GM21390 (cell line): ENCODE measurements around the gene HSBP1L1.

Experiments used
- ATAC-seq: cut with Tn5 transposase; IDR thresholded peaks from one replicate; pipeline ENCODE4 v1.9.1; 2021; ENCODE audit not compliant: unreplicated experiment

Gene HSBP1L1

DNA sequence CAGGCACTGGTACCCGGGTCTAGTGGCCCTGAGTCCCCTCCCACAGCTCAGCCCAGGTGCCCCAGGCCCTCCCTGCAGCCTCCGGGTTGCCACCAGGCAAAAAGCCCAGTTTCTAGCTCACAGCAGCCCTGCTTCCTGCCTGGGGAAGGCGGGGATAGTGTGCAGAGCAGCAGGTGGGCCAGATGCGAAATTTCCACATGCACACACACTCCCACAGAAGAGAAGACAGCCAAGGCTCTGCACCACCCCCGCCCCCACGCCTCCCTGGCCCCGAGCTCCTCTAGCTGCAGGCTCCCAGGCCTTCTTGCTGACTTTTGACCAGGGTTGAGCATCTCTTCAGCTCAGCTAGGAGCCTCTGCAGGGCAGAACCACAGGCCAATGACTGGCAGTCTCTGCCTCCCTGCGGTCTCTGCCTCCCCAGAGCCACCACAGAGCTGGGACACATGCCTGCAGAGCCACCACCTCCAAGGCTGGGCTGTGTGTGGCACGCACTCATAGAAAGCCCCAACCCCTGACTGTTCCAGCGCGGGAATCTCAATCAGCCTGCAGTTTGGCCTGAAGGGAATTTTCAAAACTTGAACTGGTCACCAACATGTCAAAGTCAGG, 20.2 kb upstream of the HSBP1L1 start:
- ATAC-seq = no peak

DNA sequence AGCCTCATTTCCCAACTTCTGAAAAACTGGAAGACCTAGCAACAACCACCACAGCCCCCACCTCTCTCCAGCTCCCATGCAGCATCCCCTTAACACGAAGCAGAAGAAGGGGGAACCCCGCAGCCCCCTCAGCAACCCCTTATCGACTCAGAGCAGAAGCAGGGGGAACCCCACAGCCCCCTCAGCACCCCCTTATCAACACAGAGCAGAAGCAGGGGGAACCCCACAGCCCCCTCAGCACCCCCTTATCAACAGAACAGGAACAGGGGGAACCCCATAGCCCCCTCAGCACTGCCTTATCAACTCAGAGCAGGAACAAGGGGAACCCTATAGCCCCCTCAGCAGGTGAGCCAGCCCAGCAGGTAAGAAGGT, 19.7 kb upstream of the HSBP1L1 start:
- ATAC-seq = no peak

- ATAC-seq = no peak
These were observed 19.1 kb upstream of the HSBP1L1 start for GRCh38 chr18:79945118-79946042.

- no peak for ATAC-seq
These were observed 17.2 kb upstream of the HSBP1L1 start for GRCh38 chr18:79947054-79947755.

GRCh38 chr18:79947881-79948610, 16.4 kb upstream of the HSBP1L1 start:
- ATAC-seq = no peak

- no peak for ATAC-seq
These were observed 15.6 kb upstream of the HSBP1L1 start for GRCh38 chr18:79948719-79949411.

GRCh38 chr18:79949697-79950487, 14.6 kb upstream of the HSBP1L1 start:
- peak; percentile 19 for ATAC-seq

DNA sequence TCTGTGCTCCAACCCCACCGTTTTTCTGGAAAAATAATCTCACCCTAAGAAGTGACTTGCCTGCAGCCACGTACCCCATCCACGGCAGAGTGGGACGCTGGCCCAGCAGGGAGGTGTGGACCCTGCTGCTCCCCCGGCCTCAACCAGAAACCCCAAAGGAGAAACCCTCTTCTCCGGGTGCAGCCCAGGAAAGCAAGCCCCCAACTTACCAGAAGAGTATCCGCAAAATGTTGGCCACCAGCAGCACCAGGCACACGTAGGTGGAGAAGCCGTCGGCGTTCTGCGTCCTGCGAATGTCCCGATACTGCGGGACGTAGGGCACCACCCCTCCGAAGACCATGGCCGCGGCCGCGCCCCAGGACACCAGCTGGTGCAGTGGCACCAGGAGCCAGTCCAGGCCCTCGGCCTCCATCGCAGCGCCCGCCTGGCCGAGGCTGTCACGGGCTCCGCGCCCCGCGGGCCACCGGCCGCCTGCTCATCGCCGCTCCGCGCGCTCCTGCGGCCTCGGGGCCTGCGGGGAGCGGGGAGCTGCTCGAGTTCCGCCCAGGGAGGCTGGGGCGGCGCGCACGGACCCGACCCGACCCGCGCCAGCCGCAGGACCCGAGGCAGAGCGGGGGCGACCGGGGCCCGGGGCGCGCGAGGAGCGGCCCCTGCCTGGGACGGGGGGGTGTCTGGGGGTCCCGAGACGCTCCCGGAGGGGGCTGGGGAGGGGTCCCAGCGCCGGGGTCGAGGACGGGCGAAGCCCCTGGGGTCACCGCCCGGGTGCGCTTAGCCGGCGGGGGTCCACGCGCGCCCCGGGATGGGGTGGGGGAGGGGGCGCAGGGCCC, 13.7 kb upstream of the HSBP1L1 start:
- peak; percentile 31 for ATAC-seq

- ATAC-seq = peak; percentile 86
These were observed 12.6 kb upstream of the HSBP1L1 start, which contains the start of gene SLC66A2 for GRCh38 chr18:79951545-79952455. Gene SLC66A2 (minus strand): TSS chr18:79951653. CDS start chr18:79950926, 727 bp downstream.

DNA sequence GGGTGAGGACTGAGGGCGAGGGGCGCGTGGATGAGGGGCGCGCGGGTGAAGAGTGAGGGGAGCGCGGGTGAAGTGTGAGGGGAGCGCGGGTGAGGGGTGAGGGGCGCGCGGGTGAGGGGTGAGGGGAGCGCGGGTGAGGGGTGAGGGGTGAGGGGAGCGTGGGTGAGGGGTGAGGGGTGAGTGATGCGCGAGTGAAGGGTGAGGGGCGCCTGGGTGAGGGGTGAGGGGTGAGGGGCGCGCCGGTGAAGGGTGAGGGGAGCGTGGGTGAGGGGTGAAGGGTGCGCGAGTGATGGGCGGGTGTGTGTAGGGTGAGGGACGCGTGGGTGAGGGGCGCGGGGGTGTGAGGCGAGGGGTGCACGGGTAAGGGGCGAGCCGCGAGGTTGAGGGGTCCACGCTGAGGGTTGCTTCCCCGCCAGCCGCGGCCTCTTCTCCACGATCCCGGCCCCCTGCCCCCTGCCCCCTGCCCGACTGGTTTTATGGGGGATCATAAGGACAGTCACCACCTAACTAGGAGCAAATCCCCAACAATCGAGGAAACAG, 11.9 kb upstream of the HSBP1L1 start:
- ATAC-seq = no peak

DNA sequence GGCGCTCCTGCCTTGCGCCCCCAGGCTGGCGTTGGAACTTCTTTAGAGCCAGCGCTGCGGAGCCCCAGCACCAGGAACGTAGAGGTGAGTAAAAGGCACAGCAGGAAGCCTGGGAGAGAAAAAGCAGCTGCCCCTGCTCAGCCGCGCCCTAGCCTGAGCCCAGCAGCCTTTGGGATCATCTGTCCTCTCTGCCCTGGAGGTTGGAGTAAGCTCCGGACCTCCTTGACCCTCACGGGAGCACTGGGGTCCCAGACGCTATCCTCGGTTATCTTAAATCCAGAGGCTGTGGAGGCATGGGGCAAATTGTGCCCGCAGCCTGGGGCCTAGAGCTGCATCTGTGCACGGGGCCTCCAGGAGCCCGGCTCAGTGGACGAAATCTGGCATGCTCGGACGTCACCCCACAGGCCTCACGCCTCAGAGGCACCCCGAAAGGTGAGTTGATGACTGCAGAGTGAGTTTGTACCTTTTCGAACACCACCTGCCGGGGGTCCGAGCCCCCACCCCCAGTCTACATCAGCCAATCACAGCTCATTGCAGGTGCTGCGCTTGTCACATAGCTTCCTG, 11.4 kb upstream of the HSBP1L1 start:
- ATAC-seq = no peak

DNA sequence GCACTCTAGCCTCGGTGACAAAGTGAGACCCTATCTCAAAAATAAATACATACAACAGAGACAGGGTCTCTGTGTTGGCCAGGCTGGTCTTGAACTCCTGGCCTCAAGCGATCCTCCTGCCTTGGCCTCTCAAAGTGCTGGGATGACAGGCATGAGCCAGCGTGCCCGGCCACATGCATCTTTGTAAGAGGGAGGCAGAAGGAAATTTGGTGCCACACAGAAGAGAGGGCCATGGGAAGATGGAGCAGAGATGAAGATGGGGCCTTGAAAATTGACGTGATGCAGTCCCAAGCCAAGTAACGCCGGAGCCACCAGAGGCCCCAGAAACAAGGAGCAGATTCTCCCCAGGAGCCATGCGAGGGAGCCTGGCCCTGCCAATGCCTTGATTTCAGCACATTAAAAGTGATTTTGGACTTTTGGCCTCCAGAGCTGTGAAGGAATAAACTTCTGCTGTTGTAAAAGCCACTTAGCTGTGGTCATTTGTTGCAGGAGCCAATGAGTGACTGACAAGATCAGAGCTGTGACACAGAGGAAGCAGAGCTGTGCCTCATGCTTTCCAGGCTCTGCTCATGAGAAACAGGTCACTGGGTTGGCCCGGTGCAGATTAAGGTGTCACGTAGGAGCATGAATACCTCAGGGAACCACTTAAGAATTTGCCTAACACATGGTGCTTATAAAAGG, 10.3 kb upstream of the HSBP1L1 start:
- ATAC-seq = no peak

- no peak for ATAC-seq
These were observed 9.7 kb upstream of the HSBP1L1 start for GRCh38 chr18:79954791-79955190.

- no peak for ATAC-seq
These were observed 9.0 kb upstream of the HSBP1L1 start for GRCh38 chr18:79955302-79956075.

DNA sequence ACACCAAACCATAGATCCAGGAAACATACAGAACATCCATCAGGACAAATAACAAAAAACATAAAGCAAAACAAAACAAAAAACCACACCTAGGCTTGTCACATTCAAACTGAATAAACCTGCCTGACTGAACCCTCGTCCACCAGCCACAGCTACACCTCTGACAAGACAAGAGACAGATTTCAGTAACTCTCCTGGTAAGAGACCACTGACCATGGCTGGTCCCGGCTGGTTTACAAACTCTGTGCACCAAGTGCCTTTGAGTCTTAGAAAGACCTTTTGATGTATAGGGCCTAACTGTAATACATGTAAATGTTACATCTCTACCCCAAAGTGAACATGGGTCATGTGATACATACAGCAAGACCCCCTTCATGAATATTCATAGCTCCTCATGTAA, 8.2 kb upstream of the HSBP1L1 start:
- no peak for ATAC-seq

GRCh38 chr18:79958981-79959380, 5.5 kb upstream of the HSBP1L1 start:
- no peak for ATAC-seq
